HS-27A (cell line): Measurements from ENCODE around the gene TRHDE.

Experiments used
- DNase-seq: peaks from one replicate; pipeline ENCODE4 v3.0.0-alpha.2; 2012; ENCODE audit warnings: low read depth, missing footprints

TRHDE gene

GRCh38 chr12:72444566-72444965 is 172.4 kb downstream of the TRHDE start:
- DNase-seq: no peak

DNA sequence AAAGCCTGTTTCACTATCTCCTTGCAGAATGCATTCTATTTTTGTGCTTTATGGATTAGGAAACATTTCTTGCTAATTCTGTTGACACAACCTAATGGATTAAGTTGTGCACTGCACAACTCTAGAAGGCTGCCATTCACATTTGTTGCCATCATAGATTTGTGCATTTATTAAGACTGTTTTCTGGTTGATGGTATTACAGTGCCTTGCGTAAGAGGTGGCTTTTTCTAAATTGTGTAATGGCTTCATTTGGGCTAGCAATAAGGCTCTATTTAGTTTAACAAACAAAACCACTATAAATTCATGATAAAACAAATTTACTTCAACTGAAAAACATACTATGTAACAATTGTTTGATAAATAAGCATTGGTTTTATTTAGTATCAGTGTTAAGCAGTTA is 175.9 kb downstream of the TRHDE start:
- no peak for DNase-seq

GRCh38 chr12:72448805-72449204 is 176.6 kb downstream of the TRHDE start:
- DNase-seq: no peak

GRCh38 chr12:72453066-72453465 is 180.9 kb downstream of the TRHDE start:
- no peak for DNase-seq

DNA sequence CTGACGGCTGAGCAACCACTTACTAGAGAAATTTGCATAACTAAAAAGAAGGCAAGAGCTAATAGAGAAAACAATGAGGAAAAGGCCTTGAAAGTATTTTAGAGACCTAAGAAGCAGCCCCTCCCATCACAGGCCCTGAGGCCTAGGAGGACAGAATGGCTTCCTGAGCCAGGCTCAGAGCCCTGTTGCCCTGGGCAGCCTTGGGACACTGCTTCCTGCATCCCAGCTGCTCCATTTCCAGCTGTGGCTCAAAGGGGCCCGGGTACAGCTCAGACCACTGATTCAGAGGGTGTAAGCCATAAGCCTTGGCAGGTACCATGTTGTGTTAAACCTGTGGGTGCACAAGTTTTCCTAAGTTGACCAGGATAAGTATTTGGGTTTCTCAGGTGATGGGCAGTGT is 181.4 kb downstream of the TRHDE start:
- DNase-seq: no peak

DNA sequence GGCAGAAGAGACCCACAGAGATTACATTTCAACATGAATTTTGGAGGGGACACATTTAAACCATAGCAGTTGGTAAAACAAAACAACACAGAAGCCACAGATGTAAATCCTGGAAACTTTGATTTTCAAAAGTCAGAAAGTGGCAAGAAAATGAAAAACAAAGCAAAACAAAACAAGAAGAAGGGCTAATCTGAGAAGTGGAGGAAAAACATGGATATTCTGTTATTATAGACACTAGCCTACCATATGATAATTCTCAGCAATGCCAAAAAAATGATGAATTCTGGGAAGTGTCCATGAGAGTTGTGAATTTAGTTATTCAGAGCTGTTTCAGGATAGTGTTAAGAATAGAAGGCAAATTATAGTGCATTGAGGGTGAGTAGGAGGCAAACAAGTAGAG is 192.3 kb downstream of the TRHDE start:
- DNase-seq: no peak

GRCh38 chr12:72465155-72465554 is 193.0 kb downstream of the TRHDE start:
- DNase-seq: no peak

GRCh38 chr12:72465940-72466630 is 193.9 kb downstream of the TRHDE start:
- no peak for DNase-seq

GRCh38 chr12:72467985-72468384 is 195.8 kb downstream of the TRHDE start:
- no peak for DNase-seq

DNA sequence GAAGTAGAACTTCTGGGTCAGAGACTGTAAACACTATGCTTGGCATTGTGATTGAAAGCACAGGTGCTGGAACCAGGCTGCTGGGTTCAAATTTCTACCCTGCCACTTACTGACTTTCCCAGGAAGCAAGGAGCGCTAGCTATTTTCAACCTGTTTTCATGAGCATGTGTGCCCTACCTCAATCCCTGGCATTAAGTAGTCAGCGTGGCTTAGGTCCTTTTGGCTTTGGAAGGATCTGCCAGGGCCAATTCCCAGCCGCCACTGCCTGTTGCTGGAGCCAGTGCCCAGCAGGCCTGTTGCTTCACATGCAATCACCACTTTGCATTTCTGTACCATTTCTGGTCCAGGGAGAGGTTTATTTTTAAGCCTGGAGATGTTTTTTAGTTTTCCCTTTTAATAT is 196.3 kb downstream of the TRHDE start:
- no peak for DNase-seq

DNA sequence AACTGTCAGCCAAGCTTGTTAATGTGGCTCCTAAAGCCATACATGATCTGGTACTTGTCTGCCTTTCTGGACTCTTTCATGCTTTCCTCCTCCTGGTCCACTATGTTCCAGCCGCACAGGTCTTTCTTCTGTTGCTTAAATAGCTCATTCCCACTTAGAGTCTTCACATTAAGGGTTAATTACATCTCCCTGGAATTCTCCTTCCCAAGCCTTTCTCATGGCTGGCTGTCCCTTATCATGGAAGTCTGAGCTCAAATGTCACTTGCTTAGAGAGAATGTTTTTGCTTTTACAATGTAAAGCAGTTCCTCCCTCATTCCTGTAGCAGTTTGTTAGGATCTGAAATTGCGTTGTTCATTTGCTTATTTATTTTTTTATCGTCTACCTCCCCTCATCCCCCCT is 199.6 kb downstream of the TRHDE start:
- no peak for DNase-seq

- DNase-seq: no peak
Measured at GRCh38 chr12:72472350-72472749, 200.2 kb downstream of the TRHDE start.

DNA sequence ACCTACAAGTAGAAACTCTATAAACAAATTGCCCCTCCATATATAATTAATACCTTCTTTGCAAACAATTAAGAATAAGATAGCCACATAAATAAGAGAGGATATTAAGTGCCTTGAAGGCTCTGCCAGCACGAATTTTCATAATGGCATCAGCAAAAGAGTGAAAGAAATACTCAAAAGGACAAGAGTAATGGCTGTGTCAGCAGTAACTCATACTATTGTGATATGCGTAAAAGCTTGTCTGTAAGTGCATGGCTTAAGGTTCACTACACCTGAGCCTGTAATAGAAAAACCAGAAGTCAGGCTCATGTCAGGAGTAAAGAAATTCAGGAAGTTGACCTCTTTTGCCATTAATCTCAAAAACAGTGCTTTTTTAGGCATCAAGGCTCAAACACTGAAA is 204.1 kb downstream of the TRHDE start:
- no peak for DNase-seq

DNA sequence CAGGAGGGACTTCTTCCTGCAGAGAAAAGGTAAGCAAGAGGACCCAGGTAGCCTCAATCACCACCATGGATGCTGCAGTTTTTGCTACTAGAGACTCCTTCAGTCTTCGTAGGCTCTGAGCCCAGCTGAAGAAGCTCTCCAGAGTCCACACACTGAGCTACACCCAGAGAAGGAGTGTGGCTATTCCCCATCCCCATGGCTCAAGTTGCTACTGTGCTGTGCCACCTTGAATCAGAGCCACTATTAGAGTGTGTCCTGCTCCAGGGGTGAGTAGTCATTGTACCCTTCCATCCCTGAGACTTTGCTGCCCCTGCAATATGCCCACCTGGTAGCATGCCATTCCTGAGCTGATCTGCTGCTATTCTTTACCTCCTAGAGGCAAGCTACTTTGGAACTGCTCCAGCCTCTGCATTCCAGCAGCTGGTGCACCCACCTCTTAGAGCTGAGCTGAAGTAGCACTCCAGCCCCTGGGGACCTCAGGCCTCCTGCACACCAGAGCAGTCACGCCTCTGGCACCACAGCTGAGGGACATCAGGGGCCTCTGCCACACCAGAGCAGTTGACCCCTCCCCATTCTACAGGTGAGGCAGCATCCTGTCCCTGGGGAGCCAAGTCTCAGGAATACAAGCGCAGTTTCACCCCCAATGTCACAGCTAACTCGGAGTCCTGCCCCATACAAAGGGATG is 213.0 kb downstream of the TRHDE start:
- DNase-seq: no peak

GRCh38 chr12:72491426-72491825 is 219.3 kb downstream of the TRHDE start:
- DNase-seq: no peak

- DNase-seq: no peak
Measured at GRCh38 chr12:72493407-72493806, 221.2 kb downstream of the TRHDE start.

- DNase-seq: no peak
Measured at GRCh38 chr12:72498354-72498753, 226.2 kb downstream of the TRHDE start.

GRCh38 chr12:72499244-72499643 is 227.1 kb downstream of the TRHDE start:
- DNase-seq: no peak

DNA sequence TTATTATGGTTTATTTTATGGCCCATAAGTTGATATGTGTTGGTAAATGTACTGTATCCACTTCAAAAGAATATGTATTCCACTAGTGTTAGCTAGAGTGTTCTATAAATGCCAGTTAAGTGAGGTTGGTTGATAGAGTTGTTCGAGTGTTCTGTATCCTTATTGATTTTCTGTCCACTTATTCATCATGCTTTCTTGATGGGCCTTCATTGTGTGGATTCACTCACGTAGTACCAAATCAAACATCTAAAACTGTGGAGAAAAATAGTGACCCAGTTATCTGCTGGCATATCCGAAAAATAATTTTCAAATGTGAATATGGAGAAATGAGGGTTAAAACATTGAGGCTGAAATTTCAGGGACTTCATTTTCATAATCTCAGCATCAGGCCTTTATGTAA is 230.4 kb downstream of the TRHDE start:
- no peak for DNase-seq

DNA sequence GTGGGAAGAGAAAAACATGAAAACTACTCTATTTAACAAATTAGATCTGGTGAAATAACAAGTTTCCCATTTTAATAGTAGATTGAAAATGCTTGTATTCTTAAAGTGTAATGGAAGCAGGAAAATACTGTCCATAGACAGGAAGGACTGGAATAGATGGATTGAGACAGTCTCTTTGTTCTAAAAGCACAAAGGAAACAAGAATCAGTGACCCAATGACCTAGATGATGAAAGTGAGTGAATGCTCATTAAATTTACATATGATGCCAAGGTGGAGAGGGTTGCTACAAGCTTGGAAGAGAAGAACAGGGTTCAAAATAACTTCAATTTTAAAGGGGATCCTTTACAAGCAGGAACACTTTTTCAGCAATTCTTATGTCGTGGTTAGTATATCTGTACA is 233.1 kb downstream of the TRHDE start:
- no peak for DNase-seq

DNA sequence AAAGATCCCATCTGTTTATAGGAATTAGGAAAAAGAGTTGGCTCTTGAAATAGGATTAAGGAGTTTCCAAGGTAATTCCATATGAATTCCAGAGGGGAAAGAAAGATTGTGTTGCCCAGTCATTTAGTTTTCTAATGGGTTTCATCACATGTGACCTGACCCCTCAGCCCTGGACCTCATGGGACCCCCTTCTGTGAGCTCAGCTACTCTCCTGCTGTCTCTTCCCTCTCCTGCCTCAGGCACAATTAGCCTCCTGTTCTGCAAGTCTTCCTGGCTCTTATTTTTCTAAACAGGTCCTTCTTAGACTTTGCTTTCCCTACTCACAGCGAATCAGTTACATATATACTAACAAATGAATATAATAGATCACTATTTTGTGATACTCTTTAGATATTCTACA is 237.7 kb downstream of the TRHDE start:
- no peak for DNase-seq

GRCh38 chr12:72510772-72511171 is 238.6 kb downstream of the TRHDE start:
- DNase-seq: no peak

GRCh38 chr12:72511498-72511897 is 239.3 kb downstream of the TRHDE start:
- DNase-seq: no peak

- no peak for DNase-seq
Measured at GRCh38 chr12:72511906-72512305, 239.7 kb downstream of the TRHDE start.
